DOHH2 (cell line): Measurements from ENCODE around the gene CASQ1.

ENCODE experiments used
- H3F3A ChIP-seq: fragments of 200-600 bp; sonication (generic), shearing (Covaris generic); 2 replicates; pipeline ENCODE4 v1.6.0; 2016; ENCODE audit warnings: antibody characterized with exemption, mild to moderate bottlenecking; ENCODE audit not compliant: control insufficient read depth, insufficient read depth
- H3K27ac ChIP-seq: fragments of 200-600 bp; sonication (generic); 2 replicates; pipeline ENCODE4 v1.5.1; 2014; ENCODE audit warnings: low read depth, mild to moderate bottlenecking, low read length, moderate library complexity
- H3K27me3 ChIP-seq: fragments of 200-600 bp; sonication (generic); 2 replicates; pipeline ENCODE4 v1.6.1; 2014; ENCODE audit warnings: mild to moderate bottlenecking, low read length, mixed read lengths; ENCODE audit not compliant: control insufficient read depth
- H3K36me3 ChIP-seq: fragments of 200-600 bp; sonication (generic); 2 replicates; pipeline ENCODE4 v1.6.1; 2014; ENCODE audit warnings: mild to moderate bottlenecking, low read length, moderate library complexity, mixed read lengths; ENCODE audit not compliant: control insufficient read depth
- H3K4me1 ChIP-seq: fragments of 200-600 bp; sonication (generic); 2 replicates; pipeline ENCODE4 v1.6.1; 2014; ENCODE audit warnings: mild to moderate bottlenecking, low read length, mixed read lengths; ENCODE audit not compliant: control insufficient read depth
- H3K4me2 ChIP-seq: fragments of 200-600 bp; sonication (generic); 2 replicates; pipeline ENCODE4 v1.6.0; 2014; ENCODE audit warnings: mild to moderate bottlenecking, low read length, moderate library complexity
- H3K4me3 ChIP-seq: fragments of 200-600 bp; sonication (generic); 2 replicates; pipeline ENCODE4 v1.5.1; 2014; ENCODE audit warnings: mild to moderate bottlenecking, low read length, mixed read lengths
- H3K79me2 ChIP-seq: fragments of 200-600 bp; sonication (generic); 2 replicates; pipeline ENCODE4 v1.6.1; 2014; ENCODE audit warnings: mild to moderate bottlenecking, low read length, mixed read lengths; ENCODE audit not compliant: control insufficient read depth
- H3K9me2 ChIP-seq: fragments of 200-600 bp; sonication (generic); replicated peaks from 2 replicates; pipeline ENCODE4 v1.6.1; 2014; ENCODE audit warnings: mild to moderate bottlenecking, low read length, mixed read lengths; ENCODE audit not compliant: control insufficient read depth
- H3K9me3 ChIP-seq: fragments of 200-600 bp; sonication (generic); 2 replicates; pipeline ENCODE4 v1.6.1; 2014; ENCODE audit warnings: antibody characterized with exemption, low read length, mixed read lengths; ENCODE audit not compliant: control insufficient read depth, insufficient read depth
- H4K20me1 ChIP-seq: fragments of 200-600 bp; sonication (generic); 2 replicates; pipeline ENCODE4 v1.6.0; 2014; ENCODE audit warnings: low read depth, mild to moderate bottlenecking, antibody characterized with exemption, low read length, moderate library complexity; ENCODE audit not compliant: control insufficient read depth, insufficient read depth
- CTCF ChIP-seq: fragments of 200-600 bp; sonication (generic); IDR thresholded peaks from one replicate; pipeline ENCODE4 v1.5.1; 2014; ENCODE audit warnings: antibody characterized with exemption, mild to moderate bottlenecking, low read depth, low read length; ENCODE audit not compliant: poor library complexity, severe bottlenecking
- EZH2phosphoT487 ChIP-seq: fragments of 200-600 bp; sonication (generic); IDR thresholded peaks from 2 replicates; pipeline ENCODE4 v1.6.1; 2017; ENCODE audit warnings: borderline replicate concordance, mild to moderate bottlenecking, antibody characterized with exemption, low read length, moderate library complexity, mixed read lengths

CASQ1 gene

GRCh38 chr1:160158031-160158430, 32.3 kb upstream of the CASQ1 start:
- Histone ChIP-seq H3F3A (no peaks in the 10 kb centered on the region), H3K4me2 (no peak overlapping the region), H3K9me3 (no peaks in the 10 kb centered on the region), H4K20me1 (no peaks in the 10 kb centered on the region), H3K36me3 (no peaks in the 10 kb centered on the region), H3K27ac (no peak overlapping the region), H3K27me3 (peaks cover 8% of the 10 kb centered on the region), H3K79me2 (no peaks in the 10 kb centered on the region), H3K9me2 (no peaks in the 10 kb centered on the region), H3K4me1 (no peaks in the 10 kb centered on the region), H3K4me3 (no peak overlapping the region)
- TF ChIP-seq CTCF, result no peak
- TF ChIP-seq EZH2phosphoT487, result no peak

- no peaks in the 10 kb centered on the region for H3K9me3 ChIP-seq
- H3K9me2 ChIP-seq, result no peaks in the 10 kb centered on the region
- H4K20me1 ChIP-seq, result no peaks in the 10 kb centered on the region
- peaks cover 8% of the 10 kb centered on the region; the same call in 1 of the 2 replicates for H3K27me3 ChIP-seq
- H3K4me3 ChIP-seq, result no peak overlapping the region
- no peak overlapping the region for H3K4me2 ChIP-seq
- H3F3A ChIP-seq, result no peaks in the 10 kb centered on the region
- no peaks in the 10 kb centered on the region for H3K4me1 ChIP-seq
- H3K79me2 ChIP-seq, result no peaks in the 10 kb centered on the region
- H3K27ac ChIP-seq, result no peak overlapping the region
- H3K36me3 ChIP-seq, result no peaks in the 10 kb centered on the region
- TF ChIP-seq CTCF, result no peak
- TF ChIP-seq EZH2phosphoT487, result no peak
Observed at GRCh38 chr1:160158534-160158933, 31.8 kb upstream of the CASQ1 start.

- Histone ChIP-seq H3K36me3 (no peaks in the 10 kb centered on the region), H3K27me3 (peaks cover 8% of the 10 kb centered on the region; the same call in 1 of the 2 replicates), H3K4me1 (no peaks in the 10 kb centered on the region), H3K4me3 (no peak overlapping the region), H3F3A (no peaks in the 10 kb centered on the region), H3K79me2 (no peaks in the 10 kb centered on the region), H4K20me1 (no peaks in the 10 kb centered on the region), H3K9me2 (no peaks in the 10 kb centered on the region), H3K9me3 (no peaks in the 10 kb centered on the region), H3K4me2 (no peak overlapping the region), H3K27ac (no peak overlapping the region)
- no peak for TF ChIP-seq EZH2phosphoT487
- no peak for TF ChIP-seq CTCF
Observed at GRCh38 chr1:160159846-160160245, 30.5 kb upstream of the CASQ1 start.
